HepG2 (cell line): ENCODE results near the gene PKD1L1. TPM values are rescaled to one million over a fixed set of nuclear protein-coding genes. Genes with fewer than 3 reads are reported as not detected.

ENCODE experiments used
- ATAC-seq: fragments of 200-7000 bp; cut with Tn5 transposase; 3 replicates; pipeline ENCODE4 v1.9.1; 2020; ENCODE audit warnings: mild to moderate bottlenecking, moderate library complexity
- BruUV-seq: library from RNA; stranded (reverse); fragments of 400-500 nt; replicated peaks from 2 replicates; lab custom pipeline; 2021; lab: Mats Ljungman, UMichigan
- CTCF ChIA-PET: fragments of 300-600 bp; formaldehyde crosslinking; extraction: SDS; loops from one replicate; lab custom pipeline; 2021; ENCODE audit warnings: low total read pairs, inconsistent platforms, low intra/inter-chr PET ratio; lab: Yijun Ruan, JAX
- POLR2A ChIA-PET: fragments of 350-600 bp; sonication (Branson Sonifier 250); formaldehyde crosslinking; loops from one replicate; lab custom pipeline; 2020; ENCODE audit warnings: antibody characterized with exemption, inconsistent platforms; lab: Yijun Ruan, JAX
- DNase-seq: peaks from one replicate; pipeline ENCODE4 v3.0.0-alpha.2; 2015; ENCODE audit warnings: low spot score
- FAIRE-seq: peaks from 3 replicates; lab custom pipeline; 2011; peaks lifted over from hg19 to GRCh38; lab: Jason Lieb, UNC
- H2AFZ ChIP-seq: one replicate; pipeline ENCODE4 v1.6.1; 2011; ENCODE audit warnings: low read length, inconsistent platforms
- H3K27ac ChIP-seq: fragments of 300-600 bp; 3 replicates; pipeline ENCODE4 v1.8.0; 2011; ENCODE audit warnings: mixed run types, mild to moderate bottlenecking, mixed read lengths, low read length, inconsistent platforms; ENCODE audit not compliant: insufficient read depth; ENCODE audit errors: extremely low read length
- H3K27me3 ChIP-seq, 2 experiments: fragments of 200-600 bp in 1 of 2; 2 replicates in 1 of 2; 3 replicates in 1 of 2; pipeline versions ENCODE4 v1.6.0 to v1.8.0; 2011; ENCODE audit warnings: low read length in 2 of 2, mild to moderate bottlenecking in 2 of 2, moderate library complexity in 2 of 2, inconsistent platforms in 1 of 2; ENCODE audit not compliant: insufficient read depth in 2 of 2, control insufficient read depth in 1 of 2
- H3K36me3 ChIP-seq, 2 experiments: fragments of 200-600 bp in 1 of 2; replicated peaks in 1 of 2; 2 replicates in 1 of 2; 3 replicates in 1 of 2; pipeline versions ENCODE4 v1.5.1 to v1.8.0; 2011; ENCODE audit warnings: low read length in 2 of 2, inconsistent platforms in 1 of 2; ENCODE audit not compliant: insufficient read depth in 2 of 2, control insufficient read depth in 1 of 2
- H3K4me1 ChIP-seq: 2 replicates; pipeline ENCODE4 v1.5.1; 2012; ENCODE audit warnings: low read length, inconsistent platforms; ENCODE audit not compliant: insufficient read depth
- H3K4me2 ChIP-seq: 2 replicates; pipeline ENCODE4 v1.6.0; 2011; ENCODE audit warnings: low read depth, low read length, inconsistent platforms
- H3K4me3 ChIP-seq, 3 experiments: fragments of 200-600 bp in 1 of 3; sonication (generic), shearing (Covaris generic) in 1 of 3; replicated peaks in 1 of 3; 2 replicates each; pipeline ENCODE4 v1.5.1; 2011 to 2016; ENCODE audit warnings: low read length in 3 of 3, inconsistent platforms in 2 of 3, low read depth in 2 of 3, mild to moderate bottlenecking in 2 of 3, control low read depth in 1 of 3, mixed read lengths in 1 of 3; ENCODE audit not compliant: insufficient read depth in 1 of 3
- H3K79me2 ChIP-seq: one replicate; pipeline ENCODE4 v1.6.1; 2011; ENCODE audit warnings: low read length, inconsistent platforms; ENCODE audit not compliant: insufficient read depth
- H3K9ac ChIP-seq: 2 replicates; pipeline ENCODE4 v1.6.0; 2011; ENCODE audit warnings: mild to moderate bottlenecking, low read depth, low read length, inconsistent platforms; ENCODE audit not compliant: insufficient read depth
- H3K9me3 ChIP-seq: 2 replicates; pipeline ENCODE4 v1.5.1; 2012; ENCODE audit warnings: mild to moderate bottlenecking, low read length
- H4K20me1 ChIP-seq: 2 replicates; pipeline ENCODE4 v1.6.0; 2011; ENCODE audit warnings: inconsistent platforms, mild to moderate bottlenecking, low read length, moderate library complexity; ENCODE audit not compliant: insufficient read depth
- AKNA ChIP-seq: sonication (generic); formaldehyde crosslinking; IDR thresholded peaks from 2 replicates; pipeline ENCODE4 v1.4.0; 2020; ENCODE audit warnings: missing genetic modification reagents, borderline replicate concordance
- FOSL2 ChIP-seq: sonication (generic); formaldehyde crosslinking; IDR thresholded peaks from 2 replicates; pipeline ENCODE4 v1.4.0; 2020; ENCODE audit warnings: missing genetic modification reagents
- KAT8 ChIP-seq: IDR thresholded peaks from 2 replicates; pipeline ENCODE4 v1.6.1; 2016; ENCODE audit warnings: missing genetic modification reagents, missing compliant biosample characterization
- SALL2 ChIP-seq: sonication (generic); formaldehyde crosslinking; IDR thresholded peaks from 2 replicates; pipeline ENCODE4 v1.8.1; 2023; ENCODE audit warnings: mild to moderate bottlenecking, missing genetic modification reagents, inconsistent platforms
- TEF ChIP-seq: sonication (generic); formaldehyde crosslinking; IDR thresholded peaks from 2 replicates; pipeline ENCODE4 v1.5.0; 2020; ENCODE audit warnings: missing genetic modification reagents
- ZFP36L1 ChIP-seq: sonication (generic); formaldehyde crosslinking; IDR thresholded peaks from 2 replicates; pipeline ENCODE4 v1.8.0; 2022; ENCODE audit warnings: mild to moderate bottlenecking, missing genetic modification reagents, moderate library complexity
- WGBS: methylation state at CpG from one replicate; pipeline ENCODE4 v1.1.6; 2017; ENCODE audit warnings: low lambda C conversion rate; 5-methylcytosine and 5-hydroxymethylcytosine counted together
- in situ Hi-C: cut with HindIII; loops from 2 replicates; pipeline ENCODE4 v1.10.0; 2017; ENCODE audit warnings: low pct_unique_long_range_greater_than_20kb; ENCODE audit not compliant: extremely low pct_ligation_motif_present
- intact Hi-C: fragments of 100-400 bp; cut with micrococcal nuclease; formaldehyde crosslinking; loops from one replicate; pipeline ENCODE4 v1.10.0; 2022; ENCODE audit not compliant: unreplicated experiment
- polyA plus RNA-seq, 8 experiments: library from polyadenylated mRNA; depleted of rRNA in 3 of 8; stranded (reverse) in 7 of 8; unstranded in 1 of 8; fragments of >200 nt; fragmentation: Illumina TruSeq in 4 of 8; extraction: Trizol in 4 of 8; gene quantifications; 2 replicates each; pipeline versions ENCODE4 v1.2.1 to v1.2.3, GENCODE V29; 2011 to 2016; ENCODE audit warnings: low read depth in 4 of 8, missing spikeins in 1 of 8, mixed read lengths in 1 of 8; ENCODE audit not compliant: insufficient read depth in 1 of 8
- total RNA-seq, 5 experiments: library from RNA; depleted of rRNA; stranded (reverse); fragments of >200 nt; fragmentation: Illumina TruSeq; extraction: Trizol; gene quantifications; 2 replicates each; pipeline ENCODE4 v1.2.3, GENCODE V29; 2016; ENCODE audit warnings: low read depth in 1 of 5
- TF ChIP-seq, protein P1 (sequence below): sonication (generic); formaldehyde crosslinking; IDR thresholded peaks from 2 replicates; pipeline ENCODE4 v1.4.0; 2020; ENCODE audit warnings: missing genetic modification reagents
- TF ChIP-seq, protein P2 (sequence below): sonication (generic); formaldehyde crosslinking; IDR thresholded peaks from 2 replicates; pipeline ENCODE4 v1.8.0; 2022; ENCODE audit warnings: missing genetic modification reagents, mild to moderate bottlenecking, borderline replicate concordance
- TF ChIP-seq, protein P3 (sequence below): sonication (generic); formaldehyde crosslinking; IDR thresholded peaks from 2 replicates; pipeline ENCODE4 v1.5.0; 2020; ENCODE audit warnings: missing genetic modification reagents, mild to moderate bottlenecking, borderline replicate concordance

Gene PKD1L1
- total and polyA plus RNA-seq, 2 of the 13 experiments (the other 11 are each of a cell fraction or from before 2014, with no cell fraction given) = 0.01 TPM; not detected in 1

DNA sequence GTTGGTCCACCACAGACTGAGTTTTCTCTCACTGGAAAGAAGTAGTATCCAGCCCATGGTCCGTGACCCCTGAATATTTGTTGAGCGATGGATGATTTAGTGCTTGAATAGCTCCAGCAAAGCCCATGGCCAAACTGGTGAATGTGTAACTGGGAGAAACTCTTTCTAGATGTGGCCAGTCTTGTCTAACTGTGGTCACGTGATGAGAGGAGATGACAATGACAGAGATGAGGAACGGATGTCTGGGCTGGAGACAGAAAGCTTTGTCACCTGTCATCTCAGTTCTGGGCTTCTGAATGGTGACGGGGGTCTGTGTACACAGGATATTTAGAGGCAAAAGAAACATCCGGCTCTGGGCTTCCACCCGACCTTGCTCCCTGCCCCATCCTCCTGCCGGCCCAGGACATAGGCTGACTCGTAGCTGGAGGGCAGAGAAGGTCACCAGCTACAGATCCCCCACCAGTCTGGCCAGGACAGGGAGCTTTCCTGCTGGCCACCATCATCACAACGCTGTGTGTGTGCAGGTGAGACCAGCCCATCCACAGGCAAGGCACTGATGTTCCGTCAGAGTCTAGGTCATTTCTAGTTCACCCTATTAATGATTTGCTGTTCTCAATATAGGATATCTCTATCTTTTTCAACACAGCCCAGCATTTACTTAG lies 213.8 kb downstream of the PKD1L1 start:
- Histone ChIP-seq H3K9ac (peak overlapping the region; percentile 37), H3K4me3 (peak overlapping the region in 1 of 3 experiments; percentile 42; a peak in 2 of 6 replicates), H3K79me2 (no peaks in the 10 kb centered on the region), H3K36me3 (no peaks in the 10 kb centered on the region), H4K20me1 (no peaks in the 10 kb centered on the region), H3K27me3 (no peaks in the 10 kb centered on the region), H2AFZ (no peak overlapping the region), H3K4me2 (peak overlapping the region; percentile 55), H3K4me1 (peaks cover 82% of the 10 kb centered on the region), H3K9me3 (no peaks in the 10 kb centered on the region), H3K27ac (peak overlapping the region; percentile 75)
- intact Hi-C loops = loop anchor here (1.0 to 5.0 kb wide), 6 partner anchors 29 to 290 kb away; no protein-coding TSS in a partner anchor
- peak; percentile 91 for ATAC-seq
- CTCF ChIA-PET = no interaction called here
- 3% methylated on average over 5 of the region's 11 CpGs for WGBS
- POLR2A ChIA-PET = interaction anchor here (0.6 to 5.7 kb wide), 17 partner anchors 9 to 1846 kb away, joined by 3 to 70 read pairs (median 4); partner anchors contain the start of genes IGFBP1 and UPP1
- peak; percentile 100 for FAIRE-seq
- no TSS peak for BruUV-seq
- peak; percentile 100 for DNase-seq
- in situ Hi-C loops = no loop called here
- TF ChIP-seq ZFP36L1 (CRISPR knock-in tag) (peak; percentile 38; the same call in 1 of the 2 replicates), TEF (CRISPR knock-in tag) (no peak), KAT8 (CRISPR knock-in tag) (peak; percentile 71; the same call in 1 of the 2 replicates), SALL2 (CRISPR knock-in tag) (peak; percentile 83; the same call in 1 of the 2 replicates), AKNA (no peak), FOSL2 (CRISPR knock-in tag) (peak; percentile 91)
- TF ChIP-seq, protein P1, sequence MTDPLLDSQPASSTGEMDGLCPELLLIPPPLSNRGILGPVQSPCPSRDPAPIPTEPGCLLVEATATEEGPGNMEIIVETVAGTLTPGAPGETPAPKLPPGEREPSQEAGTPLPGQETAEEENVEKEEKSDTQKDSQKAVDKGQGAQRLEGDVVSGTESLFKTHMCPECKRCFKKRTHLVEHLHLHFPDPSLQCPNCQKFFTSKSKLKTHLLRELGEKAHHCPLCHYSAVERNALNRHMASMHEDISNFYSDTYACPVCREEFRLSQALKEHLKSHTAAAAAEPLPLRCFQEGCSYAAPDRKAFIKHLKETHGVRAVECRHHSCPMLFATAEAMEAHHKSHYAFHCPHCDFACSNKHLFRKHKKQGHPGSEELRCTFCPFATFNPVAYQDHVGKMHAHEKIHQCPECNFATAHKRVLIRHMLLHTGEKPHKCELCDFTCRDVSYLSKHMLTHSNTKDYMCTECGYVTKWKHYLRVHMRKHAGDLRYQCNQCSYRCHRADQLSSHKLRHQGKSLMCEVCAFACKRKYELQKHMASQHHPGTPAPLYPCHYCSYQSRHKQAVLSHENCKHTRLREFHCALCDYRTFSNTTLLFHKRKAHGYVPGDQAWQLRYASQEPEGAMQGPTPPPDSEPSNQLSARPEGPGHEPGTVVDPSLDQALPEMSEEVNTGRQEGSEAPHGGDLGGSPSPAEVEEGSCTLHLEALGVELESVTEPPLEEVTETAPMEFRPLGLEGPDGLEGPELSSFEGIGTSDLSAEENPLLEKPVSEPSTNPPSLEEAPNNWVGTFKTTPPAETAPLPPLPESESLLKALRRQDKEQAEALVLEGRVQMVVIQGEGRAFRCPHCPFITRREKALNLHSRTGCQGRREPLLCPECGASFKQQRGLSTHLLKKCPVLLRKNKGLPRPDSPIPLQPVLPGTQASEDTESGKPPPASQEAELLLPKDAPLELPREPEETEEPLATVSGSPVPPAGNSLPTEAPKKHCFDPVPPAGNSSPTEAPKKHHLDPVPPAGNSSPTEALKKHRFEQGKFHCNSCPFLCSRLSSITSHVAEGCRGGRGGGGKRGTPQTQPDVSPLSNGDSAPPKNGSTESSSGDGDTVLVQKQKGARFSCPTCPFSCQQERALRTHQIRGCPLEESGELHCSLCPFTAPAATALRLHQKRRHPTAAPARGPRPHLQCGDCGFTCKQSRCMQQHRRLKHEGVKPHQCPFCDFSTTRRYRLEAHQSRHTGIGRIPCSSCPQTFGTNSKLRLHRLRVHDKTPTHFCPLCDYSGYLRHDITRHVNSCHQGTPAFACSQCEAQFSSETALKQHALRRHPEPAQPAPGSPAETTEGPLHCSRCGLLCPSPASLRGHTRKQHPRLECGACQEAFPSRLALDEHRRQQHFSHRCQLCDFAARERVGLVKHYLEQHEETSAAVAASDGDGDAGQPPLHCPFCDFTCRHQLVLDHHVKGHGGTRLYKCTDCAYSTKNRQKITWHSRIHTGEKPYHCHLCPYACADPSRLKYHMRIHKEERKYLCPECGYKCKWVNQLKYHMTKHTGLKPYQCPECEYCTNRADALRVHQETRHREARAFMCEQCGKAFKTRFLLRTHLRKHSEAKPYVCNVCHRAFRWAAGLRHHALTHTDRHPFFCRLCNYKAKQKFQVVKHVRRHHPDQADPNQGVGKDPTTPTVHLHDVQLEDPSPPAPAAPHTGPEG = peak; percentile 64; the same call in 1 of the 2 replicates
- TF ChIP-seq, protein P2, sequence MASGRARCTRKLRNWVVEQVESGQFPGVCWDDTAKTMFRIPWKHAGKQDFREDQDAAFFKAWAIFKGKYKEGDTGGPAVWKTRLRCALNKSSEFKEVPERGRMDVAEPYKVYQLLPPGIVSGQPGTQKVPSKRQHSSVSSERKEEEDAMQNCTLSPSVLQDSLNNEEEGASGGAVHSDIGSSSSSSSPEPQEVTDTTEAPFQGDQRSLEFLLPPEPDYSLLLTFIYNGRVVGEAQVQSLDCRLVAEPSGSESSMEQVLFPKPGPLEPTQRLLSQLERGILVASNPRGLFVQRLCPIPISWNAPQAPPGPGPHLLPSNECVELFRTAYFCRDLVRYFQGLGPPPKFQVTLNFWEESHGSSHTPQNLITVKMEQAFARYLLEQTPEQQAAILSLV (CRISPR knock-in tag) = peak; percentile 17; the same call in 1 of the 2 replicates
- TF ChIP-seq, protein P3, sequence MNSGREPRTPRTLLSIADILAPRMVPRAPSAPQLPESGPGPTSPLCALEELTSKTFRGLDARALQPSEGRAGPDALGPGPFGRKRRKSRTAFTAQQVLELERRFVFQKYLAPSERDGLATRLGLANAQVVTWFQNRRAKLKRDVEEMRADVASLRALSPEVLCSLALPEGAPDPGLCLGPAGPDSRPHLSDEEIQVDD (CRISPR knock-in tag) = no peak
